Activated CD4-positive, alpha-beta T cell treated with anti-CD3 and anti-CD28 coated beads for 1 hour (primary cell): ENCODE results near the gene KCTD8.
"Not testable (repeated sequence)": the region's sequence is repeated elsewhere in the genome, so short reads cannot be mapped to it uniquely, and the experiment has no call there.

Source experiments
- DNase-seq: peaks from one replicate; pipeline ENCODE4 v3.0.0-alpha.2; 2020

KCTD8 gene

GRCh38 chr4:44320833-44321232, 127.8 kb downstream of the KCTD8 start:
- no peak for DNase-seq

GRCh38 chr4:44319129-44319528, 129.5 kb downstream of the KCTD8 start:
- no peak for DNase-seq

GRCh38 chr4:44313702-44314101, 134.9 kb downstream of the KCTD8 start:
- DNase-seq: no peak

DNA sequence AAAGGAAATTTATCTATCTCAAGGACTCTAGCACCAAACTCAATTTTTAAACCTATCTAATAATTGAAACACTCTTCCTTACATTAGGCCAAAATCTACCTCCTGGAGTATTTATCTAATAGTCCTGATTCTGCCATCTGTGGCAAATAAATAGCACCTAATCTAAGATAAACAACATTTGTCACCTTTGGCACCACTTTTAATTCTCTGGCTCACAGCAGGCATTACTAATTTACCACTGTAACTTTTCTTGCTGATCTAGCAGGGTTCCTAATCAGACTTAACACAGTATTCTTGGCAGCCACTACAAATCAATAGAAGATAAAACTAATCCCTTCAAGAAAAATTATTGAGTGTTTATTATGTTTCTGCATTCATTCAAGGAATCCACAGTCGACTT, 161.1 kb downstream of the KCTD8 start:
- no peak for DNase-seq

DNA sequence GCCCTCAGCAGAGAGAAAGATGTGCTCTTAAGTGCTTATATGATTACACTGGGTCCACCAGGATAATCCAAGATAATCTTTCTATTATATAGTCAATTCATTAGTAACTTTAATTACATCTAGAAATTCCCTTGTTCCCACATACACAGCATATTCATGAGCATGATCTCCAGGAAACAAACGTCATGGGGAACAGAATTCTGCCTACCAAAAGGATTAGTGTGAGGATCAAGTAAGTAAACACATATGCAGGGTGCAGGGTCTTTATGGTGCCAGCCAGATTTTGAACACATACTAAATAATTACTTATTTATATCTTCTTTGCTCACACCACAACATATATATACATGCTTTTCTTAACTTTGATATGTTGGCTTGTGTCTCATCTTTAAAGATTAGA, 169.1 kb downstream of the KCTD8 start:
- DNase-seq: no peak

GRCh38 chr4:44279066-44279465, 169.5 kb downstream of the KCTD8 start:
- DNase-seq: no peak

GRCh38 chr4:44257461-44257860, 191.1 kb downstream of the KCTD8 start:
- no peak for DNase-seq

DNA sequence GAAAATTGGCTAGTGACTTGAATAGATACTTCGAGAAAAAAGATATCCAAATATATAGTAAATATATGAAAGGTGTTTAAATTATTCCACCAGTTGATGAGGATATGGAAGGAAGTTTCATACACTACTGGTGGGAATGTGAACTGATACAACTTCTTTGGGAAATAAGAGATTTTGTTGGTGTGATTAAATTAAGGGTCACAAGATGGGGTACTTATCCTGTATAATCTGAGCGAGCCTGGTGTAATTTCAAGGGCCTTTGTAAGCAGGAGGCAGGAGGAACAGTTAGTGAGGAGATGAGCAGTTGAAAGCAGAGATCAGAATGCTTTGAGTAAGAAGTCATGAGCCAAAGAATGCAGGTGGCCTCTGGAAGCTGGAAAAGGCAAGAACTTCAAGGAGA, 192.2 kb downstream of the KCTD8 start:
- DNase-seq: no peak

DNA sequence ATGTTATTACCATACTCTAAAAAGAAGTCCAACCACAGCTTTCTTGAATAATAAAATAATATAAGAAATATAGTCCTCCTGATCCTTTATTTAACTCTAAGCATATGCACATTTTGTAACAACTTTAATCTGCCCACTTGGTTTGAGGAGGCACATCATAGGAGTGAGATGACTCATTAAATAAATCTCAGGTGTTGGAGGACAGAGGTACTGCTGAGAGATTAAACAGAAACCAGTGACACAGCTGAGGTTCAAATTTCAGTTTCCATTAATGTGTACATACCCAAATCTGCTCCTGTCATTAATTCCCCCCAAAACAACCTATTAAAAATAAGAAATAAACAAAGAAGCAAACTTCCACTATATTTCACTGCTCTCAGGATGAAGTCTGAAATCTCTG, 211.0 kb downstream of the KCTD8 start:
- DNase-seq: no peak

- DNase-seq: no peak
Measured at GRCh38 chr4:44235897-44236296, 212.7 kb downstream of the KCTD8 start.

- DNase-seq: no peak
Measured at GRCh38 chr4:44232262-44232661, 216.3 kb downstream of the KCTD8 start.

GRCh38 chr4:44231006-44231405, 217.6 kb downstream of the KCTD8 start:
- no peak for DNase-seq

DNA sequence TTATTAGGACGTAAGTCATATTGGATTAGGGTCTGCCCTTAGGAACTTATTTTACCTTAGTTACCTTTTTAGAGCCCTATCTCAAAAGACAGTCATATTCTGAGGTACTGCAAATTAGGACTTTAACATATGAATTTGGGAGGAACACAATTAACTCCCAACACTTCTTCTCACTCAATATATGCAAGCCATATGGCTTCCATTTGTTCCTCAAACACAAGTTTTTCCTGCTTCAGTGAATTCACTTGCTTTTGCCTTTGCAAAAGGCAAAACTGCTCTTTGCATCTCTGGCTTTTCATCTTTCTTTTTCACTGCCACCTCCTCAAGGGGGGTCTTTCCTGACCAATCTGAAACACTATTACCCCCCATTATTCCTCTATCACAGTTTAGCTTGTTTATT, 220.3 kb downstream of the KCTD8 start:
- DNase-seq: no peak

DNA sequence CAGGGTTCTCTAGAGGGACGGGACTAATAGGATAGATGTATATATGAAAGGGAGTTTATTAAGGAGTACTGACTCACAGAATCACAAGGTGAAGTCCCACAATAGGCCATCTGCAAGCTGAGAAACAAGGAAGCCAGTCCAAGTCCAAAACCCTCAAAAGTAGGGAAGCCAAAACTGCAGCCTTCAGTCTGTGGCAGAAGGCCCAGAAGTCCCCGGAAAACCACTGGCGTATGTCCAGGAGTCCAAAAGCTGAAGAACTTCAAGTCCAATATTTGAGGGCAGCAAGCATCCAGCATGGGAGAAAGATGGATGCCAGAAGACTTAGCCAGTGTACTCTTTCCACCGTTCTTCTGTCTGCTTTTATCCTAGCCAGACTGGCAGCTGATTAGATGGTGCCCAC, 227.2 kb downstream of the KCTD8 start:
- no peak for DNase-seq

DNA sequence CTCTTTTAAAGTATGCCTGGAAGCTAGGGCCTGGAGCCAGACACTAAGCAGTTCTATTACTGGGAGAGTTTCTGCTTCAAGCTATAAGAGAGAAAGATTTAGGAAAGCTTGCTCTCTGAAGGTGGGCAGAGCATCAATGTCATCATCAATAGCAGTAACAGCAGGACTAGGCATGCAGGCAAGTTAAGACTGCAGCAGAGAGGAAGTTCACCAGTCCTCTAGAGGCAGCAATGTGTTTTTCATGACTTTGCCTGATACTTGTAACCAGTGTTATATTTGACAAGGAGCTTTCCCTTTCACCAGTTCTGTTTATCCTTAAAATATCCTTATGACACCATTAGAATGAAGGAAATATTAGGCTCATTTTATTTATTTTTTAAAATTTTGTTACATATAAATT, 237.9 kb downstream of the KCTD8 start:
- no peak for DNase-seq

- no peak for DNase-seq
Measured at GRCh38 chr4:44196796-44197195, 251.8 kb downstream of the KCTD8 start.

DNA sequence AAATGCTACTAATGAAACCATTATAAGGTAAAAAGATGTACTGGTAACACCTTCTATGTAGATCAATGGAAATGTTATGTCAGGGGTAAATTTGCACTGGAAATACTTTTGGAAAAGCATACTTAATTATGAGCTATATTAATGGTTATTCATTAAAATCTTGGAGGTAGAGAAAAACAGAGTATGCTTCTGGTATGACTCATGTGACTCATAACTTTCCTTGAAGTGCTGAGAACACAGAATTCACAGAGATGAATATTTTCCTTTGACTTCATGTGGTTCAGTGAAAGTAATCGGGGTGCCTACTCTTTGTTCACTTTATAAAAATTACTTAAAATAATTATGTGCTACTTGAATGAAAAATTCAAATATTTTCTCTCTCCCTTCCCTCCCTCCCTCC, 254.2 kb downstream of the KCTD8 start:
- no peak for DNase-seq

GRCh38 chr4:44186850-44187246, 261.8 kb downstream of the KCTD8 start:
- DNase-seq: no peak

DNA sequence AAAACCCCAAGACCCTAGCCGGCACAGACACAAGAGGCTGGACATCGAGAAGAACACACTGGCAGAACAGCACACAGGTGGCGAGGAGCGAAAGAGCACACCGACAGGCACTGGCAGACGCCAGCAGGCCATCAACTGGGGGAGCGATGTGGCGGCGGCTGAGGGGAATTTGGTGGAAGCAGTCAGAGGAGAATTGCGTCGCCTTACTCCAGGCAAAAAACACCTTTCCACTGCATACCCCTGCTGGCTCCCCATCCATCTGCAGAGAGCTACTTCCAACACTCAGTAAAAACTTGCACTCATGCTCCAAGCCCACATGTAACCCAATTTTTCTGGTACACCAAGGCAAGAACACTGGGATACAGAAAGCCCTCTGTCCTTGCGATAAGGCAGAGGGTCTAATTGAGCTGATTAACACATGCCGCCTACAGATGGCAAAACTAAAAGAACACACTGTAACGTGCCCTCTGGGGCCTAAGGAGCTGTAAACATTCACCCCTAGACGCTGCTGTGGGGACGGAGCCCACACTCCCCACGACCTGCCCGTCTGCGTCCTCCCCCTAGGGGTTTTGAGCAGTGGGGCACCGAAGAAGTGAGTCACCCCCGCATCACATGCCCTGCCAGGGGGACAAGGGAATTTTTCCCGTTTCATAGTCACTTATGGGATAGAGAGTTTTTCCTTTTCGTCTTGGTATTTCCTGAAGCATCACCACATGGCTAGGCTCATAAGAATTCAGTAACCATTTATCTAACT, 262.3 kb downstream of the KCTD8 start:
- DNase-seq: no peak

DNA sequence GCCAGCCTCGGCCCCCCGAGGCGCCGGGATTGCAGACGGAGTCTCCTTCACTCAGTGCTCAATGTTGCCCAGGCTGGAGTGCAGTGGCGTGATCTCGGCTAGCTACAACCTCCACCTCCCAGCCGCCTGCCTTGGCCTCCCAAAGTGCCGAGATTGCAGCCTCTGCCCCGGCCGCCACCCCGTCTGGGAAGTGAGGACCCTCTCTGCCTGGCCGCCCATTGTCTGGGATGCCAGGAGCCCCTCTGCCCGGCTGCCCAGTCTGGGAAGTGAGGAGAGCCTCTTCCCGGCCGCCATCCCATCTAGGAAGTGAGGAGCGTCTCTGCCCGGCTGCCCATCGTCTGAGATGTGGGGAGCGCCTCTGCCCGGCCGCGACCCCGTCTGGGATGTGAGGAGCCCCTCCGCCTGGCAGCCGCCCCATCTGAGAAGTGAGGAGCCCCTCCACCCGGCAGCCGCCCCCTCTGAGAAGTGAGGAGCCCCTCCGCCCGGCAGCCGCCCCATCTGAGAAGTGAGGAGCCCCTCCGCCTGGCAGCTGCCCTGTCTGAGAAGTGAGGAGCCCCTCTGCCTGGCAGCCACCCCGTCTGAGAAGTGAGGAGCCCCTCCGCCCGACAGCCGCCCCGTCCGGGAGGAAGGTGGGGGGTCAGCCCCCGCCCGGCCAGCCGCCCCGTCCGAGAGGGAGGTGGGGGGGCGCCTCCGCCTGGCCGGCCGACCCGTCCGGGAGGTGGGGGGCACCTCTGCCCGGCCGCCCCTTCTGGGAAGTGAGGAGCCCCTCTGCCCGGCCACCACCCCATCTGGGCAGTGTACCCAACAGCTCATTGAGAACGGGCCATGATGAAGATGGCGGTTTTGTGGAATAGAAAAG, 266.9 kb downstream of the KCTD8 start:
- not testable (repeated sequence) for DNase-seq

- not testable (repeated sequence) for DNase-seq
Measured at GRCh38 chr4:44167766-44168165, 280.8 kb downstream of the KCTD8 start.

- no peak for DNase-seq
Measured at GRCh38 chr4:44165938-44166337, 282.7 kb downstream of the KCTD8 start.

DNA sequence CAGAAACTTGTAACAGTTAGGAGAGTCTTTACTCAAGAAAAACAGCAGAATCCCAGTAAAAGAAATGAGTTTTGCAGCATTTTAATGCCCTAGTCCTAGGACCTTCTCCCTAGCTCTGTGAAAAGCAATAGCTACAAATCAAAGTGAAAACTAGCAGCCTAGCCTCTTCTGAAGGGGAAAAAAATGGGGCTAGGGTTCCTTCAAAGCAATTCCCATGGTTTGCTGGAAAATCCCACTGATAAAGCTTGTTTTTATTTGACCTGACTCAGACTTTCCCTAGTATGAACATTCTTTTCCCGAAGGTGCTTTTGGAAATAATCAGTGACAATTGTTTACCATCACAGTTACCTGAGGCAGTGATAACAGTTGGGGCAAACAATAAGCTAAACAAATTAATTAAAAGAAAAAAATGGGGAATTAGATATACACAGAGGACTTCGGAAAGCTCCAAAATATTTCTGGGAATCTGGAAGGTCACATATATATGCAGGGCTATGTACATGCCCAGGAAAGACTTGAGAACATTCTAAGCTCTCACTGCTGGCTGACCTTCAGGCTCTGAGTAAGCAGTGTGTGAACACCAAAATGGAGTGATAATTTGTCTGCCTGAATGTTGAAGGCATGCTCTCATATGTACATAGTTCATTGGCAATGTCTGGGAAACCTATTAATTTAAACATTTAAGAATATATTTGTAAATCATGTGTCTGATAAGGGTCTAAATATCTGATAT, 285.9 kb downstream of the KCTD8 start:
- DNase-seq: no peak

GRCh38 chr4:44161756-44162155, 286.9 kb downstream of the KCTD8 start:
- no peak for DNase-seq
